Colonic mucosa (tissue), 4 donors: ENCODE data around the gene MIPOL1. TPM values are rescaled to one million over a fixed set of nuclear protein-coding genes. Genes with fewer than 3 reads are reported as not detected.
A peak's percentile ranks its signal among the peaks of the same experiment; 100 is the strongest.

Experiments
- DNase-seq: peaks from one replicate; pipeline ENCODE4 v3.0.0-alpha.2; 2020
- H3K27ac ChIP-seq: fragments of 200-600 bp; one replicate; pipeline ENCODE4 v1.8.0; 2021
- H3K27me3 ChIP-seq: fragments of 200-600 bp; one replicate; pipeline ENCODE4 v1.8.0; 2021
- H3K36me3 ChIP-seq: fragments of 200-600 bp; one replicate; pipeline ENCODE4 v1.8.0; 2021
- H3K4me1 ChIP-seq: fragments of 200-600 bp; one replicate; pipeline ENCODE4 v1.8.0; 2021; ENCODE audit warnings: mild to moderate bottlenecking
- H3K4me3 ChIP-seq: fragments of 200-600 bp; one replicate; pipeline ENCODE4 v1.8.0; 2021
- H3K9ac ChIP-seq, 2 donors: one replicate each; pipeline ENCODE4 v1.7.0; 2013; ENCODE audit warnings: control low read depth in 2 of 2, low read depth in 2 of 2, low read length in 2 of 2
- H3K9me3 ChIP-seq: fragments of 200-600 bp; one replicate; pipeline ENCODE4 v1.8.0; 2021
- intact Hi-C: fragments of 100-400 bp; cut with DNase I; formaldehyde crosslinking; loops from one replicate; pipeline ENCODE4 v1.14.1; 2022
- total RNA-seq, 2 donors: library from RNA; stranded (reverse); fragmentation: NEBNext Ultra II Directional in 1 of 2; extraction: Animal tissue kit (Norgen Biotek cat#: 25700) in 1 of 2; gene quantifications; one replicate each; pipeline ENCODE4 v1.2.1, GENCODE V29; 2021
- TF ChIP-seq, protein P1 (sequence below): fragments of 200-600 bp; IDR thresholded peaks from one replicate; pipeline ENCODE4 v1.8.0; 2022; ENCODE audit warnings: antibody characterized with exemption, mild to moderate bottlenecking
- donor health status: healthy.
- donor health status: DM: no; HTN: no; CAD: no.
- donor health status: DM: no; HTN: no; CAD: no.

The MIPOL1 gene
- total RNA-seq, 2 donors from 2014 or later: 4.9 to 7.7 TPM

DNA sequence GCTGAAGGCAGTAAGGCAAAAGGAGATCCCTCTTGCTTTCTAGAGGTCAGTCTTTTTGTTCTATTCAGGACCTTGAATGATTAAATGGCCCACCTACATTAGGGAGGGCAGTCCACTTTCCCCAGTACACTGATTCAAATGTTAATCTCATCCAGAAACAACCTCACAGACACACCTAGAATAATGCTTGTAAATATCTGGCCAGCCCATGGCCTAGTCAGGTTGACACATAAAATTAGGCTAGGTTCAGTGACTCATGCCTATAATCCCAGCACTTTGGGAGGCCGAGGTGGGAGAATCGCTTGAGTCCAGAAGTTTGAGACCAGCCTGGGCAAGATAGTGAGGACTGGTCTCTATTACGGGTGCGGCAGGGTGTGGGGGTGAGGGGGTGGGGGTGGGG, 43.5 kb downstream of the MIPOL1 start:
- no peak for DNase-seq
- no peaks in the 10 kb centered on the region for H3K36me3 ChIP-seq
- H3K4me3 ChIP-seq: no peak overlapping the region
- no peak overlapping the region for H3K27ac ChIP-seq
- no peak overlapping the region for H3K9ac ChIP-seq
- TF ChIP-seq, protein P1, sequence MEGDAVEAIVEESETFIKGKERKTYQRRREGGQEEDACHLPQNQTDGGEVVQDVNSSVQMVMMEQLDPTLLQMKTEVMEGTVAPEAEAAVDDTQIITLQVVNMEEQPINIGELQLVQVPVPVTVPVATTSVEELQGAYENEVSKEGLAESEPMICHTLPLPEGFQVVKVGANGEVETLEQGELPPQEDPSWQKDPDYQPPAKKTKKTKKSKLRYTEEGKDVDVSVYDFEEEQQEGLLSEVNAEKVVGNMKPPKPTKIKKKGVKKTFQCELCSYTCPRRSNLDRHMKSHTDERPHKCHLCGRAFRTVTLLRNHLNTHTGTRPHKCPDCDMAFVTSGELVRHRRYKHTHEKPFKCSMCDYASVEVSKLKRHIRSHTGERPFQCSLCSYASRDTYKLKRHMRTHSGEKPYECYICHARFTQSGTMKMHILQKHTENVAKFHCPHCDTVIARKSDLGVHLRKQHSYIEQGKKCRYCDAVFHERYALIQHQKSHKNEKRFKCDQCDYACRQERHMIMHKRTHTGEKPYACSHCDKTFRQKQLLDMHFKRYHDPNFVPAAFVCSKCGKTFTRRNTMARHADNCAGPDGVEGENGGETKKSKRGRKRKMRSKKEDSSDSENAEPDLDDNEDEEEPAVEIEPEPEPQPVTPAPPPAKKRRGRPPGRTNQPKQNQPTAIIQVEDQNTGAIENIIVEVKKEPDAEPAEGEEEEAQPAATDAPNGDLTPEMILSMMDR: no peak
- H3K4me1 ChIP-seq: no peaks in the 10 kb centered on the region
- no peaks in the 10 kb centered on the region for H3K9me3 ChIP-seq
- no peaks in the 10 kb centered on the region for H3K27me3 ChIP-seq
- intact Hi-C loops: no loop called here

DNA sequence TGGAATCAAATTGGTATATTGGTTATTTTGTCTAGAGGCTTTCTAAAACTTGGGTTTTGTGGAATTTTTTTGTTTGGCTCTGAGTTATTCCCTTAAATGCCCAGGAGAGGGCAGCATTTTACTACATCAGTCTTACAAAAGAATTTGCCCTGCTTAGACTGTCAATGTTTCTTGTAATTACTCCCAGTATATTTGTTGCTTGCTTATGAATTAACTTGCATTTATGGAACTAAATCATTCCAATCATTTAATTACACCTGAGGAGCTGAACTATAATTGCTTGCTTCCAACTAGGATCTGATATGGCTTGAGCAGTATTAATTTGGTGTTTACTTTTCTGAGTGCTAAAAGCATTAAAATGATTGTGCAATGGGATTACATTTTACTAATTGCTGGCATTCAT, 48.7 kb downstream of the MIPOL1 start:
- H3K27me3 ChIP-seq: no peaks in the 10 kb centered on the region
- no peak overlapping the region for H3K9ac ChIP-seq
- no peaks in the 10 kb centered on the region for H3K9me3 ChIP-seq
- H3K27ac ChIP-seq: no peak overlapping the region
- no peak for DNase-seq
- TF ChIP-seq, protein P1: peak; percentile 75
- no peaks in the 10 kb centered on the region for H3K36me3 ChIP-seq
- no peak overlapping the region for H3K4me3 ChIP-seq
- H3K4me1 ChIP-seq: no peaks in the 10 kb centered on the region
- intact Hi-C loops: loop anchor here (5.0 kb wide), 2 partner anchors 346 to 631 kb away; no protein-coding TSS in a partner anchor

DNA sequence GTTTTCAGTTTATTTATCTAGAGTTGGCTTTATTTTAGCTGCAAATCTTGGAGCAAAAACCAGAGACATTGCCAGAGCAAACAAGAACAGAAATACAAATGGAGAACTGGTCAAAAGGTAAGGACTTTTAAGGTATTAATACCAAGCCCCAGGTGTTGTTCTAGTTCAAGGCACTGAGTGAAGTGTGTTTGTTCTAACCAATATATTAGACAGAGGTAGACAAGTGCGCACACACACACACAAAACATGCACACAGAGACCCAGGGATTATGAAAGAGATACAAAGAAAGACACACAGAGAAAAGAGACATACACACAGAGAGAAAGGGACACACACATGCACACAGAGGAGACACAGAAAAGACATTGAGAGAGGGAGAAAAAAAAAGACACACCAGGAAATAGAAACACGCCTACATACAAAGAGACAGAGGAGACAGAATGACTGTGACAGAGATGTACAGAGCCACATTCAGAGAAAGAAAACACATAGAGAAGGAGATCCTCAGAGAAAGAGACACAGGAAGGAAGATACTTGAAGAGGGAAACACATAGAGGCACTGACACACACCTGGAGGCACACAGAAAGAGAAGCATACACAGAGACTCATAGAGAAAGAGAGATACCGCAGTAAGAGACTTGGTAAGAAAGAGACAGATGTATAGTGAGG, 50.2 kb downstream of the MIPOL1 start:
- DNase-seq: no peak
- peak overlapping the region in 1 of 2 donors; percentile 23 for H3K9ac ChIP-seq
- no peaks in the 10 kb centered on the region for H3K27me3 ChIP-seq
- no peaks in the 10 kb centered on the region for H3K4me1 ChIP-seq
- TF ChIP-seq, protein P1: no peak
- intact Hi-C loops: loop anchor here (5.0 kb wide), 2 partner anchors 344 to 629 kb away; no protein-coding TSS in a partner anchor
- H3K27ac ChIP-seq: no peak overlapping the region
- H3K36me3 ChIP-seq: no peaks in the 10 kb centered on the region
- H3K4me3 ChIP-seq: no peak overlapping the region
- H3K9me3 ChIP-seq: no peaks in the 10 kb centered on the region

DNA sequence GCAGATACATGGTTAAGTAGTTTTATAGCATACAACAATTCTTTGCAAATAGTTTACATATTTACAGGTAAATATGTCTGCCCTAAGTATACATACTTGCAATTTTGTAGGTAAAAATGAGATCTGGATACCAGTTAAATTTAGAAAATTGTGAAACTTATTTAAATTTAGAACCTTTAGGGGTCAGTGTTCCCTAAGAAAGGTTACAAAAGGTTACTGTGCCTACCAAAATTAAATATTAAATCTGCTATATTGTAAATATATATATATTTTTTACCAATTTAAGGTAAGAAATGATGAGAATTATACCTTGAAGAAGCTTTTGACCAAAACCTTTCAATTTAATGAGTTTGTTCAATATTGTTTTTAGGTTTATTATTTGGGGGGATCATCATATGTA, 54.0 kb downstream of the MIPOL1 start:
- no peak overlapping the region for H3K4me3 ChIP-seq
- no peaks in the 10 kb centered on the region for H3K9me3 ChIP-seq
- no peak for DNase-seq
- no peak overlapping the region for H3K9ac ChIP-seq
- H3K27me3 ChIP-seq: no peaks in the 10 kb centered on the region
- no peaks in the 10 kb centered on the region for H3K4me1 ChIP-seq
- intact Hi-C loops: no loop called here
- no peak overlapping the region for H3K27ac ChIP-seq
- TF ChIP-seq, protein P1: no peak
- H3K36me3 ChIP-seq: no peaks in the 10 kb centered on the region

DNA sequence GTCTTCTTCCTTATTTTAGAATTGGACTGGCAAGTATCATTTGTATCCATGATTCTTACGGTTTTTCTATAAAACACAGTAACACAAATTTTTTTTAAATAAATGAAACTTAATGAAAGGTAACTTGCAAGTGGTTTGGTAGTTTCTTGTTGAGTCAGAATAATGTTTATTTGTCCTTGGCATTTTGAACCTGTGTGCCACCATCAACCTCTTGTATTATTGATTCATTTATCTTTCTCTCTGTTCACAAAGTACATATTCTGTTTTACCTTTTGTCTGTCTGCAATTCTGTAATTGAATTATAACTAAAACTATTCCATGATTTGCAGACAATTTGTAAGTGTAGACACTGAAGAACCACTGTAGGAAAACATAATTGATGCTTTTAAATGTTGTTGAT, 54.7 kb downstream of the MIPOL1 start:
- no peak overlapping the region for H3K9ac ChIP-seq
- intact Hi-C loops: no loop called here
- no peaks in the 10 kb centered on the region for H3K36me3 ChIP-seq
- TF ChIP-seq, protein P1: no peak
- H3K4me3 ChIP-seq: no peak overlapping the region
- DNase-seq: no peak
- no peak overlapping the region for H3K27ac ChIP-seq
- no peaks in the 10 kb centered on the region for H3K9me3 ChIP-seq
- no peaks in the 10 kb centered on the region for H3K27me3 ChIP-seq
- H3K4me1 ChIP-seq: no peaks in the 10 kb centered on the region
